ENCODE data around the gene ZNF544.

The ZNF544 gene

DNA sequence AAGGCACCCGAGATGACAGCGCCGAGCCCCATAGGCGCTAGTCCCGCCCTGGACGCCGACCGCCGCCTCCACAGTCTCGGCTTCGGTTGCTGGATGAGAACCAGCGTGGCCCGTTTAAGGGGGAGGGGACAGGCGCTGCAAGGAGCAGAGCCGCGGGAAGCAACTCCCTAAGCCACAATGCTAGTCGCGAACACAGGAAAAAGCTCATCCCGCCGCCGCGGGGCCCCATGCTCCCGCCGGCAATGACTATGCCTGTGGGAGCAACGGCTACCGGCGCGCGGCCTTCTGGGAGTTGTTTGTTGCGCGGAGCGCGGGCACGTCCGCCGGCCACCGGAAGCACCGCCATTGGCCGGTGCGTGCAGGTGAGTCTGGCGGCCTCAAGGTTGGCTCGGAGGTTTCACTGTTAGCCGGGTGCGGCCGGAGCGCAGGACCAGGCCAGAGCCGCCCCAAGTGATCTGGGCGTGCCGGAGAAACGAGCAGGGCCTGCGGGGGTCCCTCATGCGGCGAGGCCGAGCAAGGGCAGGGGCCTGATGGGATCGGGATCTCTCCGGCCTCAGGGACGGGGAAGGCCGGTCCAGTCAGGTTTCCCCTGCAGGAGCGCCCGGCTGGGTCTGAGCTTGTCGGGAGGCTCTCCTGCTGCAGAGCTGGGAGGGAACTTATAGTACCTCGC is at the start of gene ZNF544:
TSS of gene ZNF544 (plus strand) at position 330 of the 670 bp plus-strand sequence. CDS start 15,110 bp downstream, outside the sequence.
- TF ChIP-seq, protein P1, sequence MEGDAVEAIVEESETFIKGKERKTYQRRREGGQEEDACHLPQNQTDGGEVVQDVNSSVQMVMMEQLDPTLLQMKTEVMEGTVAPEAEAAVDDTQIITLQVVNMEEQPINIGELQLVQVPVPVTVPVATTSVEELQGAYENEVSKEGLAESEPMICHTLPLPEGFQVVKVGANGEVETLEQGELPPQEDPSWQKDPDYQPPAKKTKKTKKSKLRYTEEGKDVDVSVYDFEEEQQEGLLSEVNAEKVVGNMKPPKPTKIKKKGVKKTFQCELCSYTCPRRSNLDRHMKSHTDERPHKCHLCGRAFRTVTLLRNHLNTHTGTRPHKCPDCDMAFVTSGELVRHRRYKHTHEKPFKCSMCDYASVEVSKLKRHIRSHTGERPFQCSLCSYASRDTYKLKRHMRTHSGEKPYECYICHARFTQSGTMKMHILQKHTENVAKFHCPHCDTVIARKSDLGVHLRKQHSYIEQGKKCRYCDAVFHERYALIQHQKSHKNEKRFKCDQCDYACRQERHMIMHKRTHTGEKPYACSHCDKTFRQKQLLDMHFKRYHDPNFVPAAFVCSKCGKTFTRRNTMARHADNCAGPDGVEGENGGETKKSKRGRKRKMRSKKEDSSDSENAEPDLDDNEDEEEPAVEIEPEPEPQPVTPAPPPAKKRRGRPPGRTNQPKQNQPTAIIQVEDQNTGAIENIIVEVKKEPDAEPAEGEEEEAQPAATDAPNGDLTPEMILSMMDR (conservative IDR thresholded peaks at IDR 0.05; ENCODE audit: low read depth, low read length) = peak; percentile 38
- peak; percentile 71 for DNase-seq (ENCODE audit: low read depth)
- H3K4me3 ChIP-seq (ENCODE audit: low read depth, low read length) = peak within 1 kb of the TSS; percentile 94

DNA sequence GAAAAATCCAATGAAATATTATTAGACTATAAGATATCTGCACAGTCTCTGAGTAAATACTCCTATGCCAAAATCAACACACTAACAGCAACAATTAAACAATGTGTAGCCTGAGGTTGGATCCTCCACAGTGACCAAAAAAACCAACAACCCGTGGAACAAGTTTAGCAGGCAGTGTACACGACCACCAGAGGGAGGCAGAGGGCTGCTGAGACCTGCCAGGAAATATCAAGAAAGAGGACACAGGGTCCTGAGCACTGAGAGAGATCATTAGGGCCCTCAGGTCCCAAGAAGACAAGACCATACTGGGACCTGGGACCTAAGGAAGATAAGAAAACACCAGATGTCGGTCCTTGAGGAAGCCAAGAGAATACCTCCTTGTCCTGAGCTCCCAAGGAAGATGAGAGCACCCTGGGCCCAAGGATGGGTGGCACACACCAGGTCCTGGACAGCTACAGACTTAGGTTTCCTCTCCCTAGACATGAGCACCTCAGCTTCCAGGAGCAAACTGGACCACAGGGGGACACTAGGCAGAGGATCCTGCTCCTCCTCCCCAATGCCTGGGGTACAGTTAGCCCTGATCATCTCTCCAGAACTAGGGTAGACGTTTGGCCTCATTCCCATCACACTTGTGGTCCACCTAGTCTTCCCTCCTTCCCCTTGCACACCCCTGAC is 46.7 kb upstream of the ZNF544 start:
- peak; percentile 63 for DNase-seq (ENCODE audit: low read depth)

DNA sequence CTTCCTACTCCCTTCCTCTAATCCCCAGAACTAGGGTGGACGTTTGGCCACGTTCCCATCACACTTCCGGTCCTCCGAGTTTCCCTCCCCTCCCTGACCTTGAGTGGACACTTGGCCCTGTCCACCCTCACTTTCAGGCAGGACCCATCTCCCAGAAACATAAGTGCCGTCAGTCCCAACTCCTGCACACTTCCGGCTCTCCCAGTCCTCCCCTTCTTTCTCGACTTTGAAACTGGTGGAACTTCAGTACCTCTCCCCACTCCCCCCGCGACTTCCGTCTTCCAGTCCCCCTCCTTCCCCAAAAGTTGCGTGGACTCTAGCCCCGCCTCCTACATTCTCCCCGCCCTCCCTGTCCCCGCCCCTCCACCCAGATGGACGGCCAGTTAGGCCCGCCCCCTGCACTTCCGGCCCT is 46.1 kb upstream of the ZNF544 start:
- peak overlapping the region; percentile 96 for H3K4me3 ChIP-seq (ENCODE audit: low read depth, low read length)
- DNase-seq (ENCODE audit: low read depth) = no peak
- TF ChIP-seq, protein P1 (conservative IDR thresholded peaks at IDR 0.05; ENCODE audit: low read depth, low read length) = no peak

More for the DNA sequence above, 46.7 kb upstream of the ZNF544 start:
- H3K4me3 ChIP-seq (ENCODE audit: low read depth, low read length) = peak overlapping the region; percentile 96
- TF ChIP-seq, protein P1 (conservative IDR thresholded peaks at IDR 0.05; ENCODE audit: low read depth, low read length) = peak; percentile 75

DNA sequence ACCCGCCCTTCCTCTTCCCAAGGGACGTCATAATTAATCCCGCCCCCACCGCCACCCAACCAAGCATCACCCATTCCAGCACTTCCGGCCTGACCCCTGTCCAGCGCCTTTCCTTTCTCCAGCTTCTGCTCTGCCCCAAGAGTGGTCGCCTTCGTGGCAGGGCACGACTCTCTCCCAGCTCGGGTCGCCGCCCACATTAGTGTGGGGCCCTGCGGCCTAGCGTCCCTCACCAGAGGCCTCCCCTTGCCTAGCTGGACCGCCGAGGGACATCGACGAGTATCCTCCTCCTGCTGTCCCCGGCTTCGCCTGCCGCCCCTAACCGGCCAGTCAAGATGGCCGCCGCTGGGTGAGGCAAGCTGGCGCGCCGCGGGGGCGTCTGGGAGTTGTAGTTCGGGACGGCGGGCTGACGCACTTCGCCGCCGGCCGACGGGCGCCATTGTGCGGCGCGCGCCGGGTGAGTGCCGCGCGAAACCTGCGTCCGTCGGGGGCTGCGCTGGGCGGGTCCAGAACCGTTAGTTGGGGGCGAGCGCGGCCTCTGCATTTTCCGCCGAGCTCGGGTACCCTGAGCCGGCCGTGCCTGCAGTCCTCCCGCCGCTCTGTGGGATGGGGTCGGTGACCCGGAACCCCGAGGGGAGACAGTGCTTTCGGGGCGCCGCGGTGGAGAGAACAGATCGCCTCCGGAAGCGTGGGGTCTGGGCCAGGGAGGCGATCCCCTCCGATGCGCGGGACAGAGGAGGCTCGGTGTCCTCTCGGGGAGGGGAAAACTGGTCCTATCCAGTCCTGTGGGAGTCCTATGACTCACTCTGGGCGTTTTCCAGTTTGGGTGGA is 45.5 kb upstream of the ZNF544 start, which contains the start of gene ZNF274:
TSS of gene ZNF274 (plus strand) at position 73 of the 828 bp plus-strand sequence. CDS start 905 bp downstream, outside the sequence.
- peak; percentile 97 for DNase-seq (ENCODE audit: low read depth)
- TF ChIP-seq, protein P1 (conservative IDR thresholded peaks at IDR 0.05; ENCODE audit: low read depth, low read length) = no peak
- peak within 1 kb of the TSS; percentile 96 for H3K4me3 ChIP-seq (ENCODE audit: low read depth, low read length)

DNA sequence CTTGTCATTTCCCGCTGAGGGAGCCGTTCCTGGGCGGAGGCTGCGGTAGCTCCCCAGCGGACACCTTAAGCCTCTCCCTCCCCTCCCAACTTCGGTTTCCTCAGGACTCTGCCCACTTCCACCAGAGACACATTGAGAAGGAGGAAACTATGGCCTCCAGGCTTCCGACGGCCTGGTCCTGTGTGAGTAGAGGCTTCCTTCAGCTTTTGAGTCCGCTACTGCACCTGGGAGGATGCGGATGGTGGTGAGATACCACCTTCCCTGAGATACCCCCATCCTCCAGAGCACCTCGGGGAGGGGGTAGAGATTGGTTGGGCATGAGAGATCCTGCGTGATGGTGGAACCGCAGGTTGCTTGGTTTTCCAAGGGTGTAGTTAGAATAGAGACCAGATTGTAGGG is 44.9 kb upstream of the ZNF544 start:
- peak overlapping the region; percentile 96 for H3K4me3 ChIP-seq (ENCODE audit: low read depth, low read length)
- TF ChIP-seq, protein P1 (conservative IDR thresholded peaks at IDR 0.05; ENCODE audit: low read depth, low read length) = no peak
- DNase-seq (ENCODE audit: low read depth) = no peak

DNA sequence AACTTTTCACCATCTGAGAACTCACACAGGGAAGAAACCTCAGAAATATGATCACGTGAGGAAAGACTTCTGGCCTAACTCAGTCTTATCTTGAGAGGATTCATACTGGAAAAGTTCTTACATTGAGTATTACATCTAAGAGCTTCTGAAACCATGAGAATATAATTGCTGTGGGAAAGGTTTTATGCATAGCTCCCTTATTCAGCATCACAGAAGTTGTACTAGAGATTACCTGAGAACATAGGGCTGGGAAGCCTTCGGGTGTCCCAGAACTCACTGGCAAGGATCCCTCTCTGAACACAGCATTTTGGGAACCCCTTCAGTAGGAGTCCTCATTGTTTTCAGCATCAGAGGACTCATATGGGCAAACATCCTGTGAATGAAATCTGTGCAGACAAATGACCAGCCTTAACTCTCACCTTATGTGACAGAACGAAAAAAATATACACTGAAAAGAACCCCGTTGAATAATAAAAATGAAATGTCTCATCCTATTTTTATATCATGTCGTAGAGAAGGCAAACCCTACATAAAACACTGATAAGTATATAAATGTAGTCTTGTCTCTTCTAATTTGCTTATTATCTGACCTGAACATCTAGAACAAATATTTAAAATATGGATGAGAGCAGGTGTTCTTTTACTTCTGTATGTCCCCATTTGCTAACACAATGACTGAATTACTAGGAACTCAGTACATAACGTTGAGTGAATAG is 31.7 kb upstream of the ZNF544 start:
- TF ChIP-seq, protein P1 (conservative IDR thresholded peaks at IDR 0.05; ENCODE audit: low read depth, low read length) = no peak
- no peak overlapping the region for H3K4me3 ChIP-seq (ENCODE audit: low read depth, low read length)
- DNase-seq (ENCODE audit: low read depth) = peak; percentile 29
